Mesenchymal stem cell (in vitro differentiated cells and primary cell): ENCODE results near the gene CELF2.

ENCODE experiments used
- DNase-seq: peaks from one replicate; pipeline ENCODE4 v3.0.0-alpha.2; 2013
- H2AFZ ChIP-seq: one replicate; pipeline ENCODE4 v1.6.1; 2013; ENCODE audit warnings: low read depth, mild to moderate bottlenecking, control low read depth, inconsistent platforms, low read length, moderate library complexity
- H2AK5ac ChIP-seq: 2 replicates; pipeline ENCODE4 v1.6.1; 2013; ENCODE audit warnings: low read length, moderate library complexity, mild to moderate bottlenecking, inconsistent platforms; ENCODE audit not compliant: severe bottlenecking
- H2BK120ac ChIP-seq: one replicate; pipeline ENCODE4 v1.6.1; 2013; ENCODE audit warnings: low read depth, mild to moderate bottlenecking, inconsistent platforms, low read length, moderate library complexity
- H2BK12ac ChIP-seq, 2 experiments: one replicate each; pipeline ENCODE4 v1.6.1; 2013; ENCODE audit warnings: inconsistent platforms in 2 of 2, low read length in 2 of 2, mild to moderate bottlenecking in 2 of 2, moderate library complexity in 2 of 2, control low read depth in 1 of 2
- H2BK15ac ChIP-seq: one replicate; pipeline ENCODE4 v1.6.1; 2013; ENCODE audit warnings: mild to moderate bottlenecking, low read depth, inconsistent platforms; ENCODE audit not compliant: poor library complexity, severe bottlenecking
- H2BK5ac ChIP-seq: 2 replicates; pipeline ENCODE4 v1.6.1; 2013; ENCODE audit warnings: low read depth, mild to moderate bottlenecking, low read length, control low read depth, inconsistent platforms; ENCODE audit not compliant: poor library complexity, severe bottlenecking
- H3K14ac ChIP-seq, 2 experiments: one replicate each; pipeline ENCODE4 v1.6.1; 2013; ENCODE audit warnings: inconsistent platforms in 2 of 2, low read length in 2 of 2, control low read depth in 1 of 2, mild to moderate bottlenecking in 1 of 2, moderate library complexity in 1 of 2
- H3K18ac ChIP-seq, 2 experiments: one replicate each; pipeline ENCODE4 v1.6.1; 2013; ENCODE audit warnings: inconsistent platforms in 2 of 2, low read length in 2 of 2, control low read depth in 1 of 2, low read depth in 1 of 2, mild to moderate bottlenecking in 1 of 2
- H3K23ac ChIP-seq, 2 experiments: one replicate each; pipeline ENCODE4 v1.6.1; 2013; ENCODE audit warnings: inconsistent platforms in 2 of 2, low read length in 2 of 2, mild to moderate bottlenecking in 2 of 2, moderate library complexity in 2 of 2, control low read depth in 1 of 2
- H3K27ac ChIP-seq: 2 replicates; pipeline ENCODE4 v1.5.1; 2013; ENCODE audit warnings: mild to moderate bottlenecking, moderate library complexity, low read length, control low read depth, inconsistent platforms; ENCODE audit not compliant: poor library complexity, severe bottlenecking
- H3K27me3 ChIP-seq, 2 experiments: 2 replicates each; pipeline versions ENCODE4 v1.6.1 to v1.7.0; 2013; ENCODE audit warnings: low read length in 2 of 2, mild to moderate bottlenecking in 2 of 2, moderate library complexity in 2 of 2, control low read depth in 1 of 2, inconsistent platforms in 1 of 2; ENCODE audit not compliant: control insufficient read depth in 1 of 2, insufficient read depth in 1 of 2
- H3K36me3 ChIP-seq, 2 experiments: 2 replicates each; pipeline versions ENCODE4 v1.6.1 to v1.7.0; 2013; ENCODE audit warnings: low read length in 2 of 2, control low read depth in 1 of 2, inconsistent platforms in 1 of 2, low read depth in 1 of 2, mild to moderate bottlenecking in 1 of 2; ENCODE audit not compliant: insufficient read depth in 2 of 2, control insufficient read depth in 1 of 2
- H3K4ac ChIP-seq, 2 experiments: one replicate each; pipeline ENCODE4 v1.6.1; 2013; ENCODE audit warnings: inconsistent platforms in 2 of 2, low read length in 2 of 2, mild to moderate bottlenecking in 2 of 2, moderate library complexity in 2 of 2, control low read depth in 1 of 2, low read depth in 1 of 2
- H3K4me1 ChIP-seq: 2 replicates; pipeline ENCODE4 v1.6.1; 2013; ENCODE audit warnings: low read depth, low read length, control low read depth; ENCODE audit not compliant: control insufficient read depth, insufficient read depth
- H3K4me2 ChIP-seq: 2 replicates; pipeline ENCODE4 v1.6.1; 2013; ENCODE audit warnings: low read length, mild to moderate bottlenecking, inconsistent platforms; ENCODE audit not compliant: poor library complexity, severe bottlenecking
- H3K4me3 ChIP-seq, 2 experiments: 2 replicates each; pipeline versions ENCODE4 v1.5.1 to v1.7.0; 2013; ENCODE audit warnings: low read length in 2 of 2, mild to moderate bottlenecking in 2 of 2, control low read depth in 1 of 2, low read depth in 1 of 2; ENCODE audit not compliant: insufficient read depth in 1 of 2
- H3K79me1 ChIP-seq: replicated peaks from 2 replicates; pipeline ENCODE4 v1.6.1; 2013; ENCODE audit warnings: mild to moderate bottlenecking, control low read depth, low read length, inconsistent platforms; ENCODE audit not compliant: poor library complexity, severe bottlenecking
- H3K9ac ChIP-seq: 2 replicates; pipeline ENCODE4 v1.7.0; 2013; ENCODE audit warnings: mild to moderate bottlenecking, low read length, moderate library complexity
- H3K9me3 ChIP-seq: 2 replicates; pipeline ENCODE4 v1.7.0; 2013; ENCODE audit warnings: mild to moderate bottlenecking, low read length; ENCODE audit not compliant: control insufficient read depth
- H4K8ac ChIP-seq: one replicate; pipeline ENCODE4 v1.6.1; 2013; ENCODE audit warnings: inconsistent platforms, mild to moderate bottlenecking, low read length, moderate library complexity
- H4K91ac ChIP-seq: one replicate; pipeline ENCODE4 v1.6.1; 2013; ENCODE audit warnings: mild to moderate bottlenecking, low read length, inconsistent platforms
- WGBS: methylation state at CpG from one replicate; pipeline ENCODE4 v1.1.7; 2013; ENCODE audit warnings: mixed read lengths; 5-methylcytosine and 5-hydroxymethylcytosine counted together

CELF2 gene

GRCh38 chr10:11058965-11059364 is 41.3 kb downstream of the CELF2 start:
- Histone ChIP-seq H3K4me1 (peaks cover 8% of the 10 kb centered on the region), H3K18ac (no peak overlapping the region), H2BK5ac (no peak overlapping the region), H3K4me3 (no peak overlapping the region), H4K8ac (no peak overlapping the region), H3K27ac (no peak overlapping the region), H3K14ac (no peak overlapping the region), H3K4me2 (no peak overlapping the region), H3K79me1 (peaks cover 24% of the 10 kb centered on the region), H3K4ac (no peak overlapping the region), H2BK15ac (no peak overlapping the region), H2AK5ac (no peak overlapping the region), H3K27me3 (no peaks in the 10 kb centered on the region), H3K9ac (peak overlapping the region; percentile 65), H3K9me3 (peaks cover 4% of the 10 kb centered on the region), H3K36me3 (no peaks in the 10 kb centered on the region), H4K91ac (no peak overlapping the region), H2AFZ (no peak overlapping the region), H2BK12ac (no peak overlapping the region), H3K23ac (no peak overlapping the region), H2BK120ac (no peak overlapping the region)
- WGBS: 73% methylated on average over 8 of the region's 8 CpGs
- peak; percentile 82 for DNase-seq

GRCh38 chr10:11063856-11064255 is 46.2 kb downstream of the CELF2 start:
- Histone ChIP-seq H3K4me3 (no peak overlapping the region), H2BK15ac (no peak overlapping the region), H3K4ac (no peak overlapping the region), H2BK5ac (no peak overlapping the region), H3K27me3 (no peaks in the 10 kb centered on the region), H3K23ac (no peak overlapping the region), H2AK5ac (no peak overlapping the region), H4K91ac (no peak overlapping the region), H3K27ac (no peak overlapping the region), H3K9ac (peak overlapping the region; percentile 16), H3K9me3 (peaks cover 4% of the 10 kb centered on the region), H3K79me1 (peaks cover 32% of the 10 kb centered on the region), H2AFZ (no peak overlapping the region), H3K4me2 (no peak overlapping the region), H3K36me3 (no peaks in the 10 kb centered on the region), H3K18ac (no peak overlapping the region), H2BK120ac (no peak overlapping the region), H3K4me1 (peaks cover under 1% of the 10 kb centered on the region), H4K8ac (no peak overlapping the region), H3K14ac (no peak overlapping the region), H2BK12ac (no peak overlapping the region)
- no peak for DNase-seq
- 62% methylated on average over 5 of the region's 5 CpGs for WGBS

GRCh38 chr10:11064832-11065231 is 47.2 kb downstream of the CELF2 start:
- Histone ChIP-seq H3K4me2 (no peak overlapping the region), H2BK120ac (no peak overlapping the region), H3K4me1 (no peaks in the 10 kb centered on the region), H3K36me3 (no peaks in the 10 kb centered on the region), H3K79me1 (peaks cover 30% of the 10 kb centered on the region), H2BK15ac (no peak overlapping the region), H2BK5ac (no peak overlapping the region), H3K27me3 (no peaks in the 10 kb centered on the region), H3K9ac (no peak overlapping the region), H3K4ac (no peak overlapping the region), H2AK5ac (no peak overlapping the region), H3K9me3 (peaks cover 4% of the 10 kb centered on the region), H3K23ac (no peak overlapping the region), H3K14ac (no peak overlapping the region), H3K4me3 (no peak overlapping the region), H4K91ac (no peak overlapping the region), H2AFZ (no peak overlapping the region), H4K8ac (no peak overlapping the region), H3K27ac (no peak overlapping the region), H2BK12ac (no peak overlapping the region), H3K18ac (no peak overlapping the region)
- 94% methylated on average over 4 of the region's 4 CpGs for WGBS
- no peak for DNase-seq

GRCh38 chr10:11065567-11065966 is 47.9 kb downstream of the CELF2 start:
- 88% methylated on average over 4 of the region's 4 CpGs for WGBS
- no peak overlapping the region for H3K23ac ChIP-seq
- H3K36me3 ChIP-seq: no peaks in the 10 kb centered on the region
- no peak overlapping the region for H3K18ac ChIP-seq
- H3K9me3 ChIP-seq: peaks cover 4% of the 10 kb centered on the region
- no peak overlapping the region for H2BK5ac ChIP-seq
- no peak overlapping the region for H3K9ac ChIP-seq
- H3K79me1 ChIP-seq: peaks cover 28% of the 10 kb centered on the region
- no peak overlapping the region for H3K14ac ChIP-seq
- no peak overlapping the region for H4K8ac ChIP-seq
- no peak overlapping the region for H2BK15ac ChIP-seq
- no peaks in the 10 kb centered on the region for H3K4me1 ChIP-seq
- no peak overlapping the region for H3K27ac ChIP-seq
- no peak overlapping the region for H3K4me3 ChIP-seq
- no peak overlapping the region for H2AK5ac ChIP-seq
- no peak overlapping the region for H3K4ac ChIP-seq
- no peak overlapping the region for H2AFZ ChIP-seq
- no peak overlapping the region for H3K4me2 ChIP-seq
- H2BK12ac ChIP-seq: no peak overlapping the region
- H4K91ac ChIP-seq: no peak overlapping the region
- no peaks in the 10 kb centered on the region for H3K27me3 ChIP-seq
- H2BK120ac ChIP-seq: no peak overlapping the region
- DNase-seq: no peak
